ENCODE data around the gene MYO5B.

Gene MYO5B

DNA sequence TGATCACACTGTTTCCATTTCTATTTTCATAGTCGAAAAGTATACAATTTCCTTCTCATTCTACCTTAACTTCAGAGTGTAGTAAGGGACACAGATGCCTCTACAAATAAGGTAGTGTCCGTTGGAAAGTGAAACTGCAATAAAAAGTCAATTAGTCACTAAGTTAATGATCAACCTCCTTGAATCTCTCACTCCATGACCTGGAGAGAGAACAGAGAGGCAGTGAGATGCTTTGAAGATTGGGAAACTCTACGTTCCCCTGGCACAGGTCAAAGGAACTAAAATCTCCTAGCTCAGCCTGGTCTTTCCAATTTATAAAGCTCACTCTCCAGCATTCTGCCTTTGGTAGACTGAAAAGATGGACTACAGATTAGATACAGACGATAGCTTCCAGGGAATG, 227.8 kb downstream of the MYO5B start:
- no peak overlapping the region for H3K4me3 ChIP-seq (ENCODE audit: low read depth in 1 of 2, low read length in 2 of 2)
- DNase-seq: no peak
- H3K4me2 ChIP-seq (ENCODE audit: insufficient read depth, low read length): no peak overlapping the region
- no peak overlapping the region for H3K27ac ChIP-seq (ENCODE audit: low read length)
- H4K20me1 ChIP-seq (ENCODE audit: insufficient read depth, low read length): no peaks in the 10 kb centered on the region
- no peak overlapping the region for H3K9ac ChIP-seq (ENCODE audit: low read depth, low read length)
- no peaks in the 10 kb centered on the region for H3K4me1 ChIP-seq (ENCODE audit: insufficient read depth, low read length)
- H3K9me3 ChIP-seq (ENCODE audit: insufficient read depth, low read length, severe bottlenecking): no peaks in the 10 kb centered on the region
- ATAC-seq (ENCODE audit: insufficient read depth, low read depth): no peak
- H3K36me3 ChIP-seq (ENCODE audit: insufficient read depth, low read length): no peaks in the 10 kb centered on the region
- H2AFZ ChIP-seq (ENCODE audit: low read depth, low read length): no peak overlapping the region
- peaks cover 16% of the 10 kb centered on the region for H3K27me3 ChIP-seq (ENCODE audit: insufficient read depth, low read length, poor library complexity)
- no peaks in the 10 kb centered on the region for H3K79me2 ChIP-seq (ENCODE audit: insufficient read depth, low read length)
- TF ChIP-seq EZH2 (IDR thresholded peaks at IDR 0.05; ENCODE audit: borderline replicate concordance, low read depth, low read length, severe bottlenecking): no peak
- TF ChIP-seq, protein P1, sequence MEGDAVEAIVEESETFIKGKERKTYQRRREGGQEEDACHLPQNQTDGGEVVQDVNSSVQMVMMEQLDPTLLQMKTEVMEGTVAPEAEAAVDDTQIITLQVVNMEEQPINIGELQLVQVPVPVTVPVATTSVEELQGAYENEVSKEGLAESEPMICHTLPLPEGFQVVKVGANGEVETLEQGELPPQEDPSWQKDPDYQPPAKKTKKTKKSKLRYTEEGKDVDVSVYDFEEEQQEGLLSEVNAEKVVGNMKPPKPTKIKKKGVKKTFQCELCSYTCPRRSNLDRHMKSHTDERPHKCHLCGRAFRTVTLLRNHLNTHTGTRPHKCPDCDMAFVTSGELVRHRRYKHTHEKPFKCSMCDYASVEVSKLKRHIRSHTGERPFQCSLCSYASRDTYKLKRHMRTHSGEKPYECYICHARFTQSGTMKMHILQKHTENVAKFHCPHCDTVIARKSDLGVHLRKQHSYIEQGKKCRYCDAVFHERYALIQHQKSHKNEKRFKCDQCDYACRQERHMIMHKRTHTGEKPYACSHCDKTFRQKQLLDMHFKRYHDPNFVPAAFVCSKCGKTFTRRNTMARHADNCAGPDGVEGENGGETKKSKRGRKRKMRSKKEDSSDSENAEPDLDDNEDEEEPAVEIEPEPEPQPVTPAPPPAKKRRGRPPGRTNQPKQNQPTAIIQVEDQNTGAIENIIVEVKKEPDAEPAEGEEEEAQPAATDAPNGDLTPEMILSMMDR (IDR thresholded peaks at IDR 0.05; ENCODE audit: borderline replicate concordance, extremely low read depth, low read length, poor library complexity, severe bottlenecking): no peak

DNA sequence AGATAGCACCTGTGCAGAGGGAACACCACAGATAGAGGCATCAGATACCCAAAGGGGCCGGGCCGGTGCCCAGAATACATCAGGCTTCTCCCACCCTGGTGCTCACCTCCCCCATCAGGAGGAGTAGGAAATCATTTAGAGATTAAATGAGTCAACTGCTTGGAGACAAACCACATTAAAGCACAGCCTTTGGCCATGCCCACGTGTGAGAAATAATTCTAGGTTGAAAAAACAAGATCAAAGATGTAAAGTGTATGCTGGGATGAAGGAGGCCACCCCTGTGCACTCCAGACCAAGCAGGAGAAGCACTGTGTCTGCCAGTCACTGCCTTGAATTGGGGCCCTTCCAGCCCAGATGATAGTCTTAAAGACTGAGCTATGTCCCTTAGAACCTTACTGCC, 228.9 kb downstream of the MYO5B start:
- Histone ChIP-seq H3K79me2 (ENCODE audit: insufficient read depth, low read length) (no peaks in the 10 kb centered on the region), H3K27ac (ENCODE audit: low read length) (no peak overlapping the region), H3K4me2 (ENCODE audit: insufficient read depth, low read length) (no peak overlapping the region), H2AFZ (ENCODE audit: low read depth, low read length) (no peak overlapping the region), H3K27me3 (ENCODE audit: insufficient read depth, low read length, poor library complexity) (peaks cover 10% of the 10 kb centered on the region), H3K9me3 (ENCODE audit: insufficient read depth, low read length, severe bottlenecking) (no peaks in the 10 kb centered on the region), H4K20me1 (ENCODE audit: insufficient read depth, low read length) (no peaks in the 10 kb centered on the region), H3K4me3 (ENCODE audit: low read depth in 1 of 2, low read length in 2 of 2) (no peak overlapping the region), H3K4me1 (ENCODE audit: insufficient read depth, low read length) (no peaks in the 10 kb centered on the region), H3K36me3 (ENCODE audit: insufficient read depth, low read length) (no peaks in the 10 kb centered on the region), H3K9ac (ENCODE audit: low read depth, low read length) (no peak overlapping the region)
- ATAC-seq (ENCODE audit: insufficient read depth, low read depth) (no peak; the same call in 2 of the 3 replicates), DNase-seq (no peak)
- no peak for TF ChIP-seq EZH2 (IDR thresholded peaks at IDR 0.05; ENCODE audit: borderline replicate concordance, low read depth, low read length, severe bottlenecking)
- TF ChIP-seq, protein P1 (IDR thresholded peaks at IDR 0.05; ENCODE audit: borderline replicate concordance, extremely low read depth, low read length, poor library complexity, severe bottlenecking): no peak

DNA sequence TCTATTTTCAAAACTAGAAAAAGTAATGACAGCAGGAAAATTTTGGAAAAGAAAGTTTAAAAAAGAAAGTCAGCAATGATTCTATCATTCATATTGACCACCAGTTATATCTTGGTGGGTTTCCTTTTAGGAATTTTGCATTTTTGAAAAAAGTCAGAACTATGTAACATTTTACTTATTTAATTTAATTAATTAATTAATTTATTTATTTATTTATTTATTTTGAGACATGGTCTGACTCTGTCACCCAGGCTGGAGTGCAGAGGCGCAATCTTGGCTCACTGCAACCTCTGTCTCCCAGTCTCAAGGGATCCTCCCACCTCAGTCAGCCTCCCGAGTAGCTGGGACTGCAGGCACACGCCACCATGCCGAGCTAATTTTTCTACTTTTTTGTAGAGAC, 231.7 kb downstream of the MYO5B start:
- DNase-seq (no peak), ATAC-seq (ENCODE audit: insufficient read depth, low read depth) (no peak)
- no peaks in the 10 kb centered on the region for H3K36me3 ChIP-seq (ENCODE audit: insufficient read depth, low read length)
- no peak overlapping the region for H3K4me2 ChIP-seq (ENCODE audit: insufficient read depth, low read length)
- H4K20me1 ChIP-seq (ENCODE audit: insufficient read depth, low read length): no peaks in the 10 kb centered on the region
- no peak overlapping the region for H3K4me3 ChIP-seq (ENCODE audit: low read depth in 1 of 2, low read length in 2 of 2)
- no peak overlapping the region for H3K27ac ChIP-seq (ENCODE audit: low read length)
- H3K9ac ChIP-seq (ENCODE audit: low read depth, low read length): no peak overlapping the region
- H3K27me3 ChIP-seq (ENCODE audit: insufficient read depth, low read length, poor library complexity): peaks cover 3% of the 10 kb centered on the region
- no peaks in the 10 kb centered on the region for H3K4me1 ChIP-seq (ENCODE audit: insufficient read depth, low read length)
- H3K9me3 ChIP-seq (ENCODE audit: insufficient read depth, low read length, severe bottlenecking): no peaks in the 10 kb centered on the region
- TF ChIP-seq EZH2 (IDR thresholded peaks at IDR 0.05; ENCODE audit: borderline replicate concordance, low read depth, low read length, severe bottlenecking): no peak
- H2AFZ ChIP-seq (ENCODE audit: low read depth, low read length): no peak overlapping the region
- no peaks in the 10 kb centered on the region for H3K79me2 ChIP-seq (ENCODE audit: insufficient read depth, low read length)

DNA sequence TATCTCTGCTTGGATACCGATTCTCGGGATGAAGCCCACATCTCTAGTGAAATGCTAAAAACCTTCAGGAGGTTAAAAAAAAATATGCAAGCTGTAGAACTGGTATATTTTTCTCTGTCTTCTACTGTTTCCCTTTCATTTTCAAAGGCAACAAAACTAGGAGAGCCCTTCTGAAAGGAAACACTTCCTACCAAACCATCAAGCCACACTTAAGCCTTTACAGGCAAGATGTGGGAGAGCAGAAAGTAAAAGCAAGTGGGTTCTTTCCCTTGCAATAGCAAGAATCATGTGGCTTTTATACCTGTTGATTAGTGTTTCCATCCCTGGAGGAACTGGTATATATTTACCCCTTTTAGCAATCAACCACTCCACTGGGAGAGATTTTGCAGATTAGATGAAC, 233.7 kb downstream of the MYO5B start:
- no peaks in the 10 kb centered on the region for H3K27me3 ChIP-seq (ENCODE audit: insufficient read depth, low read length, poor library complexity)
- no peak overlapping the region for H3K4me2 ChIP-seq (ENCODE audit: insufficient read depth, low read length)
- no peak overlapping the region for H3K4me3 ChIP-seq (ENCODE audit: low read depth in 1 of 2, low read length in 2 of 2)
- TF ChIP-seq, protein P1 (IDR thresholded peaks at IDR 0.05; ENCODE audit: borderline replicate concordance, extremely low read depth, low read length, poor library complexity, severe bottlenecking): no peak
- TF ChIP-seq EZH2 (IDR thresholded peaks at IDR 0.05; ENCODE audit: borderline replicate concordance, low read depth, low read length, severe bottlenecking): no peak
- no peak overlapping the region for H3K27ac ChIP-seq (ENCODE audit: low read length)
- DNase-seq: no peak
- no peaks in the 10 kb centered on the region for H4K20me1 ChIP-seq (ENCODE audit: insufficient read depth, low read length)
- H3K79me2 ChIP-seq (ENCODE audit: insufficient read depth, low read length): no peaks in the 10 kb centered on the region
- H3K9ac ChIP-seq (ENCODE audit: low read depth, low read length): no peak overlapping the region
- H2AFZ ChIP-seq (ENCODE audit: low read depth, low read length): no peak overlapping the region
- no peaks in the 10 kb centered on the region for H3K36me3 ChIP-seq (ENCODE audit: insufficient read depth, low read length)
- no peaks in the 10 kb centered on the region for H3K4me1 ChIP-seq (ENCODE audit: insufficient read depth, low read length)
- H3K9me3 ChIP-seq (ENCODE audit: insufficient read depth, low read length, severe bottlenecking): no peaks in the 10 kb centered on the region
- no peak for ATAC-seq (ENCODE audit: insufficient read depth, low read depth)

Data from DND-41 (cell line).